A549 (cell line): ENCODE measurements around the gene FRMD1. TPM values are rescaled to one million over a fixed set of nuclear protein-coding genes. Genes with fewer than 3 reads are reported as not detected.

ENCODE experiments used
- ATAC-seq, 2 experiments: fragments of 200-7000 bp in 1 of 2; fragments of >200 bp in 1 of 2; cut with Nextera tagmentation in 1 of 2; cut with Tn5 transposase in 1 of 2; 3 replicates each; pipeline versions ENCODE4 v1.8.0 to v1.9.1; 2018 to 2020; ENCODE audit warnings: mild to moderate bottlenecking in 1 of 2, moderate library complexity in 1 of 2
- CTCF ChIA-PET: fragments of 300-600 bp; sonication (Branson Sonifier 250); formaldehyde crosslinking; extraction: SDS; loops from one replicate; lab custom pipeline; 2021; ENCODE audit warnings: antibody characterized with exemption, inconsistent platforms; lab: Yijun Ruan, JAX
- POLR2A ChIA-PET: fragments of 350-600 bp; formaldehyde crosslinking; extraction: SDS; loops from one replicate; lab custom pipeline; 2021; ENCODE audit warnings: antibody characterized with exemption, inconsistent platforms; lab: Yijun Ruan, JAX
- DNase-seq, 2 experiments: peaks; one replicate each; pipeline versions ENCODE4 v3.0.0 to v3.0.0-alpha.2; 2011 to 2016; ENCODE audit warnings: low read depth in 1 of 2, low spot score in 1 of 2
- FAIRE-seq: peaks from 2 replicates; lab custom pipeline; 2011; peaks lifted over from hg19 to GRCh38; lab: Jason Lieb, UNC
- H3K27ac ChIP-seq, 2 experiments: fragments of >200 bp; sonication (Bioruptor Twin); formaldehyde crosslinking; 3 replicates each; pipeline ENCODE4 v1.5.1; 2016 to 2017
- H3K4me1 ChIP-seq: fragments of >200 bp; sonication (Bioruptor Twin); formaldehyde crosslinking; 3 replicates; pipeline ENCODE4 v1.6.1; 2016
- H3K4me2 ChIP-seq: fragments of >200 bp; sonication (Bioruptor Twin); formaldehyde crosslinking; 3 replicates; pipeline ENCODE4 v1.6.1; 2016
- H3K4me3 ChIP-seq: fragments of >200 bp; sonication (Bioruptor Twin); formaldehyde crosslinking; 3 replicates; pipeline ENCODE4 v1.5.1; 2016
- H3K9me3 ChIP-seq: fragments of >200 bp; sonication (Bioruptor Twin); formaldehyde crosslinking; 3 replicates; pipeline ENCODE4 v1.6.1; 2016
- CBX8 ChIP-seq: fragments of 200-600 bp; sonication (generic); IDR thresholded peaks from 2 replicates; pipeline ENCODE4 v1.6.1; 2016
- CEBPB ChIP-seq, 2 experiments: fragments of >200 bp in 1 of 2; sonication (Bioruptor Twin) in 1 of 2; formaldehyde crosslinking in 1 of 2; IDR thresholded peaks; 2 replicates each; pipeline ENCODE4 v1.6.1; 2012 to 2016
- CHD2 ChIP-seq: fragments of 150-350 bp; IDR thresholded peaks from 2 replicates; pipeline ENCODE4 v1.6.1; 2014; ENCODE audit warnings: low read length; ENCODE audit not compliant: partially characterized antibody
- CHD4 ChIP-seq: fragments of 200-600 bp; sonication (generic); IDR thresholded peaks from 2 replicates; pipeline ENCODE4 v1.6.1; 2016; ENCODE audit warnings: antibody characterized with exemption, mild to moderate bottlenecking, borderline replicate concordance
- CTCF ChIP-seq: fragments of >200 bp; sonication (Bioruptor Twin); formaldehyde crosslinking; IDR thresholded peaks from 3 replicates; pipeline ENCODE4 v1.5.1; 2016
- EP300 ChIP-seq, 2 experiments: fragments of >200 bp; sonication (Bioruptor Twin); formaldehyde crosslinking; IDR thresholded peaks; 2 replicates in 1 of 2; 3 replicates in 1 of 2; pipeline ENCODE4 v1.6.1; 2016 to 2017
- FOSB ChIP-seq: fragments of 250-450 bp; sonication (Bioruptor Pico); IDR thresholded peaks from 2 replicates; pipeline ENCODE4 v1.5.0; 2020; ENCODE audit warnings: mild to moderate bottlenecking, moderate library complexity
- FOXS1 ChIP-seq: fragments of 250-450 bp; sonication (Bioruptor Pico); IDR thresholded peaks from 2 replicates; pipeline ENCODE4 v1.5.0; 2020; ENCODE audit warnings: mild to moderate bottlenecking, moderate library complexity
- HDAC2 ChIP-seq: fragments of 200-600 bp; sonication (generic); IDR thresholded peaks from 2 replicates; pipeline ENCODE4 v1.6.1; 2016
- HEYL ChIP-seq: fragments of 250-450 bp; sonication (Bioruptor Pico); IDR thresholded peaks from 2 replicates; pipeline ENCODE4 v1.8.0; 2021; ENCODE audit warnings: mild to moderate bottlenecking, moderate library complexity
- HOXA7 ChIP-seq: fragments of 250-450 bp; sonication (Bioruptor Pico); IDR thresholded peaks from 2 replicates; pipeline ENCODE4 v1.5.0; 2020; ENCODE audit warnings: mild to moderate bottlenecking, moderate library complexity
- HOXB13 ChIP-seq: fragments of 250-450 bp; sonication (Bioruptor Pico); IDR thresholded peaks from 2 replicates; pipeline ENCODE4 v1.5.0; 2020; ENCODE audit warnings: low read depth, mild to moderate bottlenecking, moderate library complexity
- MAFK ChIP-seq: fragments of 450-650 bp; IDR thresholded peaks from 2 replicates; pipeline ENCODE4 v1.6.1; 2014; ENCODE audit not compliant: partially characterized antibody
- MAX ChIP-seq: IDR thresholded peaks from 2 replicates; pipeline ENCODE4 v1.6.1; 2012
- MYC ChIP-seq: IDR thresholded peaks from 2 replicates; pipeline ENCODE4 v1.6.1; 2012; ENCODE audit warnings: mild to moderate bottlenecking, inconsistent platforms, low read length, improper control_type of control experiment, borderline replicate concordance
- NFE2L2 ChIP-seq: fragments of 150-350 bp; conservative IDR thresholded peaks from 2 replicates; pipeline ENCODE4 v1.6.1; 2014; ENCODE audit warnings: low read length
- NR3C1 ChIP-seq: fragments of >200 bp; sonication (Bioruptor Twin); formaldehyde crosslinking; IDR thresholded peaks from 3 replicates; pipeline ENCODE4 v1.6.1; 2017
- PBX3 ChIP-seq: IDR thresholded peaks from 2 replicates; pipeline ENCODE4 v1.6.1; 2012
- PHF8 ChIP-seq: fragments of 200-600 bp; sonication (generic); IDR thresholded peaks from 2 replicates; pipeline ENCODE4 v1.6.1; 2016; ENCODE audit warnings: low read depth, mild to moderate bottlenecking, antibody characterized with exemption, moderate library complexity, borderline replicate concordance
- POLR2AphosphoS2 ChIP-seq: conservative IDR thresholded peaks from 2 replicates; pipeline ENCODE4 v1.6.1; 2012; ENCODE audit warnings: low read length, improper control_type of control experiment, inconsistent platforms
- RARB ChIP-seq: fragments of 250-450 bp; sonication (Bioruptor Pico); IDR thresholded peaks from 2 replicates; pipeline ENCODE4 v1.8.0; 2021; ENCODE audit warnings: mild to moderate bottlenecking, moderate library complexity
- RFX5 ChIP-seq: fragments of 450-650 bp; IDR thresholded peaks from 2 replicates; pipeline ENCODE4 v1.7.1; 2014; ENCODE audit warnings: antibody characterized with exemption, mild to moderate bottlenecking, moderate library complexity
- SMC3 ChIP-seq: fragments of >200 bp; sonication (Bioruptor Twin); formaldehyde crosslinking; IDR thresholded peaks from 3 replicates; pipeline ENCODE4 v1.6.1; 2018; ENCODE audit warnings: inconsistent platforms
- SREBF2 ChIP-seq: fragments of 450-650 bp; IDR thresholded peaks from 2 replicates; pipeline ENCODE4 v1.6.1; 2014; ENCODE audit warnings: mild to moderate bottlenecking, moderate library complexity
- TFCP2L1 ChIP-seq: fragments of 250-450 bp; sonication (Bioruptor Pico); IDR thresholded peaks from 2 replicates; pipeline ENCODE4 v1.5.0; 2021; ENCODE audit warnings: mild to moderate bottlenecking
- TP53 ChIP-seq: fragments of 250-450 bp; sonication (Bioruptor Pico); IDR thresholded peaks from 2 replicates; pipeline ENCODE4 v1.5.0; 2021; ENCODE audit warnings: mild to moderate bottlenecking, moderate library complexity
- USF2 ChIP-seq: fragments of 450-650 bp; IDR thresholded peaks from 2 replicates; pipeline ENCODE4 v1.6.1; 2014; ENCODE audit warnings: antibody characterized with exemption
- ZFP36 ChIP-seq: fragments of 450-650 bp; IDR thresholded peaks from 2 replicates; pipeline ENCODE4 v1.6.1; 2014; ENCODE audit warnings: borderline replicate concordance; ENCODE audit not compliant: partially characterized antibody
- WGBS: methylation state at CpG from one replicate; pipeline ENCODE4 v1.1.6; 2017; ENCODE audit errors: missing lambda C conversion rate; 5-methylcytosine and 5-hydroxymethylcytosine counted together
- polyA plus RNA-seq, 4 experiments: library from polyadenylated mRNA; depleted of rRNA in 3 of 4; stranded (reverse); fragments of >200 nt; fragmentation: RNase III in 1 of 4; extraction: RNeasy Plus Mini Kit Qiagen cat#74134 plus additional on column Dnase treatment in 1 of 4; gene quantifications; 2 replicates in 3 of 4; 3 replicates in 1 of 4; pipeline ENCODE4 v1.2.3, GENCODE V29; 2011 to 2017

The FRMD1 gene
- polyA plus RNA-seq, 2 of the 4 experiments (the other 2 are of a cell fraction), result not detected

- H3K4me3 ChIP-seq, result no peak overlapping the region
- no peak for FAIRE-seq
- 79% methylated on average over 24 of the region's 34 CpGs for WGBS
- H3K4me1 ChIP-seq, result no peaks in the 10 kb centered on the region
- no peak overlapping the region for H3K4me2 ChIP-seq
- no peaks in the 10 kb centered on the region for H3K9me3 ChIP-seq
- CTCF ChIA-PET, result interaction anchor here (2.4 kb wide), 1 partner anchor 43 kb away, joined by 9 read pairs; no protein-coding TSS in a partner anchor
- H3K27ac ChIP-seq, result no peak overlapping the region
- DNase-seq, result no peak
- POLR2A ChIA-PET, result no interaction called here
- TF ChIP-seq SMC3 (no peak), CHD4 (no peak), USF2 (no peak), RARB (CRISPR knock-in tag) (no peak), TP53 (CRISPR knock-in tag) (no peak), CTCF (no peak), HEYL (CRISPR knock-in tag) (no peak), MAX (no peak), TFCP2L1 (CRISPR knock-in tag) (no peak), HDAC2 (no peak), HOXB13 (no peak), POLR2AphosphoS2 (no peak), CHD2 (no peak), PBX3 (no peak), FOXS1 (no peak), NFE2L2 (no peak), NR3C1 (no peak), SREBF2 (no peak)
- ATAC-seq, result no peak
These were observed 10.4 kb upstream of the FRMD1 start for GRCh38 chr6:168089186-168090063.

- Histone ChIP-seq H3K9me3 (no peaks in the 10 kb centered on the region), H3K4me1 (no peaks in the 10 kb centered on the region), H3K27ac (no peak overlapping the region), H3K4me2 (no peak overlapping the region), H3K4me3 (no peak overlapping the region)
- WGBS, result 76% methylated on average over 11 of the region's 20 CpGs
- CTCF ChIA-PET, result no interaction called here
- FAIRE-seq (no peak), DNase-seq (no peak), ATAC-seq (no peak; a peak in 1 of 6 replicates)
- TF ChIP-seq SREBF2 (no peak), HOXA7 (CRISPR knock-in tag) (no peak), MYC (no peak), EP300 (IDR thresholded peaks at IDR 0.05) (no peak), FOSB (CRISPR knock-in tag) (no peak), MAFK (no peak), RARB (CRISPR knock-in tag) (no peak), CBX8 (no peak), NR3C1 (no peak), RFX5 (no peak), PBX3 (no peak), CTCF (no peak), ZFP36 (no peak), PHF8 (no peak), CHD2 (no peak), CEBPB (IDR thresholded peaks at IDR 0.05) (no peak)
- POLR2A ChIA-PET, result no interaction called here
These were observed 9.4 kb upstream of the FRMD1 start for GRCh38 chr6:168088161-168089053.
